ENCODE data around the gene NDUFB2. TPM values are rescaled to one million over a fixed set of nuclear protein-coding genes. Genes with fewer than 3 reads are reported as not detected.

NDUFB2 gene
- total RNA-seq, 2 experiments from 2014 or later = 73.7 to 84.4 TPM

DNA sequence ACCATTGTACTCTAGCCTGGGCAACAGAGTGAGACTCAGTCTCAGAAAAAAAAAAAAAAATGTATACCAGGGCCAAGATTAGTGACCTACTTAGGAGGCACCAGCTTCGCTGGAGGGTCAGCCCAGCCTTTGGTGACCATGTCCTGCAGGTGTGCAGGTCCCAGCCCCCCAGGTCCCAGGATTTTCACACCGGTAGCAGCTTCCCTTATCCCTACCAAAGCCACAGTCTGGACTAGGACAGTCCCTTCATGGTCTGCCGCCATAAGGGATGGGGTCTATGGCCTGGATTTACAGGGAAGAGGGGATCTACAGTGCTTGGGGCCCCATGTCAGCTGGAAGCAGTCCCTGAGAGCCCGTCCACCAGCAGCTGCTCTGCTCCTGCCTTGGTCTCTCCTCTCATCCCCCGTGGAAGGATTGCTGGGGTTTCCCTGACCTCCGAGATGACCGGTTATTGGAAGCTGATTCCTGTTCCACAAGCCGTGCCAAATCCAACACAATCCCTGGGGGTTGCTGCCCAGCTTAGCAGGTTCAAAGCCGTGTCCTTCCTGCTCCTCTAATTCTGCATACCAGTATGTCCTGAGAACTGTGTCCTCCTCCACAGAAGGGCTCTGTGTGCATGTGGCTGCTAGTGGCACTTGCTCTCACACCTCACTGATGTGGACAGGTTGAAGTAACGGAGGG is 11.0 kb upstream of the NDUFB2 start:
- CTCF ChIA-PET = no interaction called here

DNA sequence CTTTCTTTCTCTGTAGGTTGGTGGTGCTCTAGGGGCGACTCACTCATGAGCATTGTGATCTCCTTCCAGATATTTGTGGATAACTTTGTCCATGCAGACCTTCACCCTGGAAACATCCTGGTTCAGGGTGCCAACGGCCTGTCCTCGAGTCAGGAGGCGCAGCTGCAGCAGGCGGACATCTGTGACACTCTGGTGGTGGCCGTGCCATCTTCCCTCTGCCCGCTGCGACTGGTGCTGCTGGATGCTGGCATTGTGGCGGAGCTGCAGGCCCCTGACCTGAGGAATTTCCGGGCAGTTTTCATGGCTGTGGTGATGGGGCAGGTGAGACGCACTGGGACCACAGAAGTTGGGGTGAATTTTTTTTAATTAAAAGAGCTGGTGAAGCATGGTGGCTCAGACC is 9.6 kb upstream of the NDUFB2 start:
- no peaks in the 10 kb centered on the region for H3K9me3 Mint-ChIP-seq
- Histone ChIP-seq H3K4me1 (ENCODE audit: insufficient read depth, low read length) (no peaks in the 10 kb centered on the region), H3K9me3 (ENCODE audit: control insufficient read depth in 1 of 2, insufficient read depth in 1 of 2, low read length in 2 of 2) (no peaks in the 10 kb centered on the region), H3K27ac (ENCODE audit: low read depth in 1 of 2, low read length in 2 of 2) (no peak overlapping the region), H3K4me3 (ENCODE audit: low read length) (no peak overlapping the region), H3K27me3 (ENCODE audit: control insufficient read depth in 1 of 2, insufficient read depth in 2 of 2, low read length in 2 of 2) (no peaks in the 10 kb centered on the region), H3K36me3 (ENCODE audit: insufficient read depth, low read length) (peaks cover 67% of the 10 kb centered on the region)
- TF ChIP-seq, protein P1, sequence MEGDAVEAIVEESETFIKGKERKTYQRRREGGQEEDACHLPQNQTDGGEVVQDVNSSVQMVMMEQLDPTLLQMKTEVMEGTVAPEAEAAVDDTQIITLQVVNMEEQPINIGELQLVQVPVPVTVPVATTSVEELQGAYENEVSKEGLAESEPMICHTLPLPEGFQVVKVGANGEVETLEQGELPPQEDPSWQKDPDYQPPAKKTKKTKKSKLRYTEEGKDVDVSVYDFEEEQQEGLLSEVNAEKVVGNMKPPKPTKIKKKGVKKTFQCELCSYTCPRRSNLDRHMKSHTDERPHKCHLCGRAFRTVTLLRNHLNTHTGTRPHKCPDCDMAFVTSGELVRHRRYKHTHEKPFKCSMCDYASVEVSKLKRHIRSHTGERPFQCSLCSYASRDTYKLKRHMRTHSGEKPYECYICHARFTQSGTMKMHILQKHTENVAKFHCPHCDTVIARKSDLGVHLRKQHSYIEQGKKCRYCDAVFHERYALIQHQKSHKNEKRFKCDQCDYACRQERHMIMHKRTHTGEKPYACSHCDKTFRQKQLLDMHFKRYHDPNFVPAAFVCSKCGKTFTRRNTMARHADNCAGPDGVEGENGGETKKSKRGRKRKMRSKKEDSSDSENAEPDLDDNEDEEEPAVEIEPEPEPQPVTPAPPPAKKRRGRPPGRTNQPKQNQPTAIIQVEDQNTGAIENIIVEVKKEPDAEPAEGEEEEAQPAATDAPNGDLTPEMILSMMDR (IDR thresholded peaks at IDR 0.05) = no peak
- peaks cover 66% of the 10 kb centered on the region for H3K36me3 Mint-ChIP-seq (ENCODE audit: low read depth)
- no peak overlapping the region for H3K4me3 Mint-ChIP-seq
- no peaks in the 10 kb centered on the region for H3K27me3 Mint-ChIP-seq
- H3K4me1 Mint-ChIP-seq (ENCODE audit: low read depth) = no peaks in the 10 kb centered on the region
- DNase-seq (no peak), ATAC-seq (ENCODE audit: poor library complexity) (no peak)
- POLR2A ChIA-PET = interaction anchor here (1.1 kb wide), 1 partner anchor 9 kb away, joined by 4 read pairs; the partner anchor contains the start of gene NDUFB2
- H3K27ac Mint-ChIP-seq = no peak overlapping the region
- CTCF ChIA-PET = no interaction called here
- intact Hi-C loops (cut with DNase I, micrococcal nuclease) = no loop called here

More for the DNA sequence above, 11.0 kb upstream of the NDUFB2 start:
- Mint-ChIP-seq H3K4me3 (no peak overlapping the region), H3K27me3 (no peaks in the 10 kb centered on the region), H3K27ac (no peak overlapping the region), H3K9me3 (no peaks in the 10 kb centered on the region), H3K4me1 (ENCODE audit: low read depth) (no peaks in the 10 kb centered on the region), H3K36me3 (ENCODE audit: low read depth) (peaks cover 62% of the 10 kb centered on the region)
- ATAC-seq (ENCODE audit: poor library complexity) (no peak), DNase-seq (no peak)
- H3K27ac ChIP-seq (ENCODE audit: low read depth in 1 of 2, low read length in 2 of 2) = no peak overlapping the region
- TF ChIP-seq, protein P1 (IDR thresholded peaks at IDR 0.05) = no peak
- peaks cover 69% of the 10 kb centered on the region for H3K36me3 ChIP-seq (ENCODE audit: insufficient read depth, low read length)
- H3K4me3 ChIP-seq (ENCODE audit: low read length) = no peak overlapping the region
- H3K4me1 ChIP-seq (ENCODE audit: insufficient read depth, low read length) = no peaks in the 10 kb centered on the region
- POLR2A ChIA-PET = interaction anchor here (1.1 kb wide), 1 partner anchor 11 kb away, joined by 4 read pairs; the partner anchor contains the start of gene NDUFB2
- intact Hi-C loops (cut with DNase I, micrococcal nuclease) = no loop called here
- no peaks in the 10 kb centered on the region for H3K9me3 ChIP-seq (ENCODE audit: control insufficient read depth in 1 of 2, insufficient read depth in 1 of 2, low read length in 2 of 2)
- no peaks in the 10 kb centered on the region for H3K27me3 ChIP-seq (ENCODE audit: control insufficient read depth in 1 of 2, insufficient read depth in 2 of 2, low read length in 2 of 2)

DNA sequence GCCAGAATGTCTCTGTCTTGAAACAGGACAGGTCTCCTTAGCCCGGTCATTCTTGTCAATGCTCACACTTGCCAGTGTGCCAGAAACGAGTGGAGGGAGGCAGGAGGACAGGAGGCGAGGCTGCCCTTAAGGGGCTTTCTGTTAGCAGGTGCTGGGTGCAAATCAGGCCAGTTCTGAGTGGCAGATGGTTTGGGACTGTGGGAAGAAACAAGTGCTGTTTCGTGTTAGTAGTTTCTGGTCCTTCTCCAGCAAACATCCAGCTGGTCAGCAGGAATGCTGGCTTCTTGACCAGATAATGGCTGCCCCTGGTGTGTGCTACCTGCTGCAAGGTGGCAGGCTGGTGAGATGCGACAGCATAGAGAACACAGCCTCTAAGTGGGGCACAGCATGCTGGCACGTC is 8.2 kb upstream of the NDUFB2 start:
- DNase-seq (no peak), ATAC-seq (ENCODE audit: poor library complexity) (no peak)
- TF ChIP-seq, protein P1 (IDR thresholded peaks at IDR 0.05) = no peak
- ChIA-PET CTCF (no interaction called here), POLR2A (no interaction called here)
- H3K27me3 Mint-ChIP-seq = no peaks in the 10 kb centered on the region
- H3K4me1 Mint-ChIP-seq (ENCODE audit: low read depth) = no peaks in the 10 kb centered on the region
- H3K36me3 Mint-ChIP-seq (ENCODE audit: low read depth) = peaks cover 70% of the 10 kb centered on the region
- Histone ChIP-seq H3K36me3 (ENCODE audit: insufficient read depth, low read length) (peaks cover 64% of the 10 kb centered on the region), H3K4me1 (ENCODE audit: insufficient read depth, low read length) (no peaks in the 10 kb centered on the region), H3K4me3 (ENCODE audit: low read length) (no peak overlapping the region), H3K9me3 (ENCODE audit: control insufficient read depth in 1 of 2, insufficient read depth in 1 of 2, low read length in 2 of 2) (no peaks in the 10 kb centered on the region), H3K27me3 (ENCODE audit: control insufficient read depth in 1 of 2, insufficient read depth in 2 of 2, low read length in 2 of 2) (no peaks in the 10 kb centered on the region), H3K27ac (ENCODE audit: low read depth in 1 of 2, low read length in 2 of 2) (no peak overlapping the region)
- H3K9me3 Mint-ChIP-seq = no peaks in the 10 kb centered on the region
- H3K4me3 Mint-ChIP-seq = no peak overlapping the region
- no peak overlapping the region for H3K27ac Mint-ChIP-seq
- intact Hi-C loops (cut with DNase I, micrococcal nuclease) = no loop called here
